Airway epithelial cell (primary cell): ENCODE data around the gene LCORL. TPM values are rescaled to one million over a fixed set of nuclear protein-coding genes. Genes with fewer than 3 reads are reported as not detected.

Experiments
- total RNA-seq: library from RNA; depleted of rRNA; stranded (reverse); fragments of >200 nt; gene quantifications from 2 replicates; pipeline ENCODE4 v1.2.3, GENCODE V29; 2015

Gene LCORL
- 9.6 and 13.3 TPM in 2 replicates for total RNA-seq

DNA sequence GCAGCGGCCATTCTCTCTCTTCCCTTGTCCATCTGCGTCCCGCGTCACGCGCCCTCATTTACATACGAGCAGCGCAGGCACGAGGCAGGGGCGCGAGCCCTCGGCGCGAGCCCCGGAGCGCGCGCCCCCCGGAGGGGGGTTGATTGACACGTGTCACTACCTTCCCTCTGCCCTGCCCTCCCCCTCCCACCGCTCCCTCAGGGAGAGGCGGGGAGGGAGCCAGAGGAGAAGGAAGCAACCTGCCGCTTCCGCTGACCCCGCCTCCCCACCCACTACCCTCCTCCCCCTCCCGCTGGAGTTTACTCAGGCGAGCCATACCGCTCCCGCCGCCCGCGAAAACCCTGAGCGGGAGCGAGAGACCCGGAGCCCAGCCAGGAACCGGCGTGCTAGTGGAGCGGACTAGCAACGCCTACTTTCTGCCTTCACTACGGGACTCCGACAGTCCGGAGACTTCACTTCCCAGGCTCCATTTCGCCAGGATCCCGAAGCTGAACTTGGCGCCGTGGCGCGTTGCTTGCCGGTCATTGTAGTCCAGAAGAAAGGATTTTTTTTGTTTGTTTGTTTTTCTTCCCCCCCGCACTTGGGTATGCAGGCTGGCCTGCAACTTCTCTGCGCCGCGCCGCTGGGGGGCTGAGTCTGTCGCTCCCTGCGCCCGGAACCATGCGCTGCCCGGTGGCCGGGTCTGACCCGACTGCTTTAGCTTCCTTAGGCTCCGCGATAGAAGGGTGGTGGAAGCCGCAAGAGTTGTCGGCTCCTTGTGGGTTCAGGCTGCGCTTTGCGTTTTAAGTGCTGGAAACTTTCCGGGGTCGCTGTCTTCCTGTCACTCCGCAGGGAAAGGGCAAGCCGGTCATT is at the start of gene LCORL:
TSS of gene LCORL (minus strand) at position 36 of the 852 bp plus-strand sequence. CDS start at position 32, 4 bp downstream.

DNA sequence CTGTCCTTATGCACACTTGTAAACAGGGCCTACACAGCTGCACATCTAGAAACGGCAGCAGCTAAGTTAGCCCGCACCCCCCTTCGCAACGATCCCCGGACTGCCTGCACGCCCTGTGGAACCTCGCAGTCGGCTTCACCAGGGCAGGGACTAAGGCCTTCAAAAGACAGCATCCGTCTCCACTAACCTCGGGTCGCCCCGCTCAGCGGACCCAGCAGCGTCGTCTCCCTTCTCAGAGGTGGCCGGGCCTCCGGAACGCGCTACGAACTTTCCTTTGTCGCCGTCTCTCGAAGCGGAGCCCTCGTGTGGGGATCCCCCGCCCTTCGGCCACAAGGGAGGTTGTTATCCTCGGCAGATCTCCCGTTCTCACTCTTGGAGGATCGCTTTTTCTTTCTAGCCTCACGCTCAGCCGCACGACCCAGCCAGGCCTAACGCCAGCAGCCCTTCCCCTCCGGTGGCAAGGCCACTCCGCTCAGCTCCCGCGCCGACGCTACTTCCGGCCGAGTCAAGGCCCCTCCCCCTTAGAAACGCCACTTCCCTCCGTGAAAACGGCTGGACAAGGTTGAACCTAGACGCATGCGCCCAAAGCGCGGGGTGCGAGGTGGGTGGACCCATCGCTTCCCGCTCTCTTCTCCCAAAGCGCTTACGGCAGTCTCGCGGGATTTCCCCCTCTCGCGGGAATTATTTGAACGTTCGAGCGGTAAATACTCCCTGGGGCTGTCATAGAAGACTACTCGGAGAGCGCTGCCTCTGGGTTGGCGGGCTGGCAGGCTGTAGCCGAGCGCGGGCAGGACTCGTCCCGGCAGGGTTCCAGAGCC is 211.1 kb downstream of the LCORL start, which contains the start of the genes DCAF16 and NCAPG:
TSS of gene DCAF16 (minus strand) at position 498 of the 818 bp plus-strand sequence. CDS start 6,616 bp downstream, outside the sequence.
TSS of gene NCAPG (plus strand) at position 720 of the 818 bp plus-strand sequence. CDS start 99 bp downstream, outside the sequence.

Other genes with a start within 250 kb of the LCORL start
- gene FAM184B, start 240.1 kb downstream of the LCORL start, total RNA-seq: not detected in 2 replicates
- 12.4 and 12.5 TPM in 2 replicates for gene DCAF16, start 211.0 kb downstream of the LCORL start, total RNA-seq
- 27.1 and 30.4 TPM in 2 replicates for gene NCAPG, start 210.8 kb downstream of the LCORL start, total RNA-seq